Neuron (in vitro differentiated cells): ENCODE results near the gene KDM5B.

Source experiments
- H2AFZ ChIP-seq: one replicate; pipeline ENCODE4 v1.6.1; 2013; ENCODE audit warnings: low read depth, mild to moderate bottlenecking, inconsistent platforms, low read length, moderate library complexity
- H3K27me3 ChIP-seq: one replicate; pipeline ENCODE4 v1.6.1; 2013; ENCODE audit warnings: low read length; ENCODE audit not compliant: insufficient read depth
- H3K36me3 ChIP-seq: one replicate; pipeline ENCODE4 v1.6.1; 2013; ENCODE audit warnings: low read length; ENCODE audit not compliant: insufficient read depth
- H3K4me1 ChIP-seq: one replicate; pipeline ENCODE4 v1.6.1; 2013; ENCODE audit warnings: low read length; ENCODE audit not compliant: insufficient read depth
- H3K4me3 ChIP-seq: 2 replicates; pipeline ENCODE4 v1.5.1; 2013; ENCODE audit warnings: mild to moderate bottlenecking, low read length, moderate library complexity
- H3K9me3 ChIP-seq: one replicate; pipeline ENCODE4 v1.6.1; 2013; ENCODE audit warnings: low read length

The KDM5B gene

GRCh38 chr1:202692959-202693555, 115.2 kb downstream of the KDM5B start:
- Histone ChIP-seq H3K4me1 (peaks cover 6% of the 10 kb centered on the region), H3K9me3 (no peaks in the 10 kb centered on the region), H3K36me3 (no peaks in the 10 kb centered on the region), H3K4me3 (no peak overlapping the region), H2AFZ (no peak overlapping the region), H3K27me3 (peaks cover 2% of the 10 kb centered on the region)

GRCh38 chr1:202691816-202692215, 116.4 kb downstream of the KDM5B start:
- peaks cover 18% of the 10 kb centered on the region for H3K4me1 ChIP-seq
- H3K27me3 ChIP-seq: peaks cover 2% of the 10 kb centered on the region
- H2AFZ ChIP-seq: no peak overlapping the region
- no peaks in the 10 kb centered on the region for H3K9me3 ChIP-seq
- H3K4me3 ChIP-seq: no peak overlapping the region
- no peaks in the 10 kb centered on the region for H3K36me3 ChIP-seq

- no peaks in the 10 kb centered on the region for H3K27me3 ChIP-seq
- peaks cover 23% of the 10 kb centered on the region for H3K4me1 ChIP-seq
- no peaks in the 10 kb centered on the region for H3K36me3 ChIP-seq
- H3K9me3 ChIP-seq: no peaks in the 10 kb centered on the region
- H3K4me3 ChIP-seq: no peak overlapping the region
- H2AFZ ChIP-seq: no peak overlapping the region
Observed at GRCh38 chr1:202689493-202690342, 118.5 kb downstream of the KDM5B start.

- no peak overlapping the region for H2AFZ ChIP-seq
- H3K4me1 ChIP-seq: peaks cover 23% of the 10 kb centered on the region
- no peaks in the 10 kb centered on the region for H3K9me3 ChIP-seq
- H3K4me3 ChIP-seq: no peak overlapping the region
- H3K36me3 ChIP-seq: no peaks in the 10 kb centered on the region
- no peaks in the 10 kb centered on the region for H3K27me3 ChIP-seq
Observed at GRCh38 chr1:202689082-202689481, 119.1 kb downstream of the KDM5B start.

- Histone ChIP-seq H3K27me3 (no peaks in the 10 kb centered on the region), H3K4me3 (no peak overlapping the region), H3K4me1 (peaks cover 23% of the 10 kb centered on the region), H2AFZ (no peak overlapping the region), H3K36me3 (no peaks in the 10 kb centered on the region), H3K9me3 (no peaks in the 10 kb centered on the region)
Observed at GRCh38 chr1:202688401-202688800, 119.8 kb downstream of the KDM5B start.

- H3K27me3 ChIP-seq: no peaks in the 10 kb centered on the region
- H2AFZ ChIP-seq: no peak overlapping the region
- no peaks in the 10 kb centered on the region for H3K36me3 ChIP-seq
- H3K4me3 ChIP-seq: no peak overlapping the region
- H3K9me3 ChIP-seq: no peaks in the 10 kb centered on the region
- peaks cover 23% of the 10 kb centered on the region for H3K4me1 ChIP-seq
Observed at GRCh38 chr1:202687798-202688197, 120.4 kb downstream of the KDM5B start.

GRCh38 chr1:202687370-202687769, 120.9 kb downstream of the KDM5B start:
- Histone ChIP-seq H3K27me3 (no peaks in the 10 kb centered on the region), H3K4me3 (no peak overlapping the region)

GRCh38 chr1:202685641-202686040, 122.6 kb downstream of the KDM5B start:
- peaks cover 23% of the 10 kb centered on the region for H3K4me1 ChIP-seq
- H3K36me3 ChIP-seq: no peaks in the 10 kb centered on the region
- H3K27me3 ChIP-seq: peaks cover under 1% of the 10 kb centered on the region
- H3K4me3 ChIP-seq: no peak overlapping the region
- no peak overlapping the region for H2AFZ ChIP-seq
- H3K9me3 ChIP-seq: no peaks in the 10 kb centered on the region

More at GRCh38 chr1:202687370-202687769, 120.9 kb downstream of the KDM5B start:
- Histone ChIP-seq H3K9me3 (no peaks in the 10 kb centered on the region), H2AFZ (no peak overlapping the region), H3K36me3 (no peaks in the 10 kb centered on the region), H3K4me1 (peaks cover 23% of the 10 kb centered on the region)

GRCh38 chr1:202684716-202685115, 123.5 kb downstream of the KDM5B start:
- no peak overlapping the region for H2AFZ ChIP-seq
- H3K4me1 ChIP-seq: peaks cover 23% of the 10 kb centered on the region
- H3K27me3 ChIP-seq: peaks cover 3% of the 10 kb centered on the region
- H3K4me3 ChIP-seq: no peak overlapping the region
- no peaks in the 10 kb centered on the region for H3K9me3 ChIP-seq
- no peaks in the 10 kb centered on the region for H3K36me3 ChIP-seq

GRCh38 chr1:202683029-202683428, 125.2 kb downstream of the KDM5B start:
- Histone ChIP-seq H3K4me1 (peaks cover 17% of the 10 kb centered on the region), H3K9me3 (no peaks in the 10 kb centered on the region), H3K4me3 (no peak overlapping the region), H3K27me3 (peaks cover 7% of the 10 kb centered on the region), H3K36me3 (no peaks in the 10 kb centered on the region), H2AFZ (no peak overlapping the region)

GRCh38 chr1:202682477-202682876, 125.7 kb downstream of the KDM5B start:
- no peaks in the 10 kb centered on the region for H3K9me3 ChIP-seq
- no peak overlapping the region for H3K4me3 ChIP-seq
- H3K36me3 ChIP-seq: no peaks in the 10 kb centered on the region
- peaks cover 12% of the 10 kb centered on the region for H3K4me1 ChIP-seq
- H3K27me3 ChIP-seq: peaks cover 7% of the 10 kb centered on the region
- H2AFZ ChIP-seq: no peak overlapping the region

GRCh38 chr1:202681736-202682420, 126.3 kb downstream of the KDM5B start:
- no peaks in the 10 kb centered on the region for H3K9me3 ChIP-seq
- H3K4me3 ChIP-seq: no peak overlapping the region
- no peaks in the 10 kb centered on the region for H3K36me3 ChIP-seq
- H3K27me3 ChIP-seq: peaks cover 11% of the 10 kb centered on the region
- peaks cover 7% of the 10 kb centered on the region for H3K4me1 ChIP-seq
- no peak overlapping the region for H2AFZ ChIP-seq
